Stomach (tissue), 9 donors: ENCODE data around the gene CMTM2. TPM values are rescaled to one million over a fixed set of nuclear protein-coding genes. Genes with fewer than 3 reads are reported as not detected.

Source experiments
- DNase-seq, 2 donors: peaks; one replicate each; pipeline versions ENCODE4 v3.0.0 to v3.0.0-alpha.2; 2013 to 2019
- H3K27ac ChIP-seq, 5 donors: fragments of 200-600 bp in 4 of 5; sonication (generic) in 4 of 5; one replicate each; pipeline ENCODE4 v1.5.1; 2013 to 2019; ENCODE audit warnings: mild to moderate bottlenecking in 1 of 5, moderate library complexity in 1 of 5
- H3K27me3 ChIP-seq, 3 donors: fragments of 200-600 bp; sonication (generic); one replicate each; pipeline ENCODE4 v1.5.1; 2017 to 2019; ENCODE audit warnings: mixed run types in 1 of 3
- H3K36me3 ChIP-seq, 4 donors: fragments of 200-600 bp; sonication (generic); 1 replicate in 3 of 4; 2 replicates in 1 of 4; pipeline ENCODE4 v1.5.1; 2016 to 2019
- H3K4me1 ChIP-seq, 4 donors: fragments of 200-600 bp; sonication (generic); one replicate each; pipeline ENCODE4 v1.5.1; 2016 to 2019
- H3K4me3 ChIP-seq, 4 donors: fragments of 200-600 bp; sonication (generic) in 3 of 4; one replicate each; pipeline ENCODE4 v1.5.1; 2016 to 2019; ENCODE audit warnings: mild to moderate bottlenecking in 1 of 4
- H3K9me3 ChIP-seq, 4 donors: fragments of 200-600 bp; sonication (generic); one replicate each; pipeline ENCODE4 v1.5.1; 2016 to 2019
- CTCF ChIP-seq, 7 experiments: fragments of 450-650 bp in 4 of 7; fragments of 200-600 bp in 3 of 7; sonication (generic) in 3 of 7; IDR thresholded peaks; one replicate each; pipeline ENCODE4 v1.5.1; 2016 to 2019; ENCODE audit warnings: antibody characterized with exemption in 7 of 7, control low read depth in 2 of 7, mild to moderate bottlenecking in 1 of 7
- EP300 ChIP-seq: sonication (generic); formaldehyde crosslinking; IDR thresholded peaks from one replicate; pipeline ENCODE4 v1.6.1; 2017; ENCODE audit warnings: antibody characterized with exemption
- POLR2A ChIP-seq, 4 donors: fragments of 450-650 bp; IDR thresholded peaks; one replicate each; pipeline ENCODE4 v1.6.1; 2016; ENCODE audit warnings: antibody characterized with exemption in 4 of 4, control low read depth in 2 of 4, mild to moderate bottlenecking in 1 of 4, moderate library complexity in 1 of 4
- POLR2AphosphoS5 ChIP-seq, 3 donors: sonication (generic); formaldehyde crosslinking; IDR thresholded peaks; one replicate each; pipeline ENCODE4 v1.6.1; 2016; ENCODE audit warnings: antibody characterized with exemption in 3 of 3
- WGBS, 5 donors: extraction: QIAGEN DNeasy Blood & Tissue Kit in 3 of 5; methylation state at CpG; one replicate each; pipeline versions ENCODE4 v1.1.5 to v1.1.7; 2013 to 2018; 5-methylcytosine and 5-hydroxymethylcytosine counted together
- intact Hi-C: fragments of 100-400 bp; cut with DNase I; formaldehyde crosslinking; loops from one replicate; pipeline ENCODE4 v1.15.1; 2023; ENCODE audit warnings: low total_unique reads
- polyA plus RNA-seq, 3 donors: library from polyadenylated mRNA; stranded (reverse); fragments of 200-250 nt; gene quantifications; one replicate each; pipeline ENCODE4 v1.2.3, GENCODE V29; 2013
- total RNA-seq, 5 donors: library from RNA; depleted of rRNA; stranded (reverse); fragments of >200 nt; gene quantifications; one replicate each; pipeline versions ENCODE4 v1.1.0 to v1.2.3, GENCODE V29; 2014 to 2016
- donor health status: healthy with polysubstance abuse.
- donor health status: Bipolar disorder and iron deficiency.
- donor health status: healthy.

Gene CMTM2
- total and polyA plus RNA-seq, 8 donors: 0.48 to 0.50 TPM; not detected in 6

GRCh38 chr16:66551788-66552285, 27.4 kb upstream of the CMTM2 start:
- no peak for TF ChIP-seq EP300
- no peak for TF ChIP-seq POLR2A (IDR thresholded peaks at IDR 0.05)
- Histone ChIP-seq H3K4me1 (peaks cover 30 to 84% (median 55%) of the 10 kb centered on the region in 4 donors), H3K36me3 (peaks cover 0 to 12% (median 5%) of the 10 kb centered on the region in 4 donors), H3K27me3 (no peaks in the 10 kb centered on the region), H3K27ac (peak overlapping the region; percentile 88 to 99 (median 93)), H3K9me3 (no peaks in the 10 kb centered on the region), H3K4me3 (peak overlapping the region; percentile 58 to 75 (median 62))
- no peak for DNase-seq
- WGBS, 5 donors: 30 to 44% (median 41%) methylated on average over 8 of the region's 8 CpGs
- intact Hi-C loops: no loop called here

GRCh38 chr16:66552286-66553177, 26.7 kb upstream of the CMTM2 start, which contains the start of gene CKLF:
TSS of gene CKLF (plus strand) at chr16:66552576. CDS start at chr16:66552716, 140 bp downstream.
- 3 to 8% (median 6%) methylated on average over 57 to 63 of the region's 63 CpGs for WGBS, 5 donors

GRCh38 chr16:66553223-66553622, 26.0 kb upstream of the CMTM2 start:
- TF ChIP-seq POLR2A (IDR thresholded peaks at IDR 0.05): no peak
- TF ChIP-seq POLR2AphosphoS5 (IDR thresholded peaks at IDR 0.05): peak in 1 of 3 donors; percentile 13
- DNase-seq: peak; percentile 29 to 35
- Histone ChIP-seq H3K4me3 (peak overlapping the region; percentile 58 to 75 (median 62)), H3K36me3 (peaks cover 3 to 9% (median 7%) of the 10 kb centered on the region in 4 donors), H3K4me1 (peaks cover 30 to 71% (median 52%) of the 10 kb centered on the region in 4 donors), H3K27me3 (no peaks in the 10 kb centered on the region), H3K27ac (peak overlapping the region; percentile 67 to 99 (median 93)), H3K9me3 (no peaks in the 10 kb centered on the region)
- WGBS, 5 donors: 15 to 33% (median 23%) methylated on average over 8 of the region's 8 CpGs
- intact Hi-C loops: no loop called here

More at GRCh38 chr16:66552286-66553177, 26.7 kb upstream of the CMTM2 start, which contains the start of gene CKLF:
- TF ChIP-seq POLR2AphosphoS5 (IDR thresholded peaks at IDR 0.05) (peak; percentile 83 to 94 (median 90)), EP300 (no peak), CTCF (IDR thresholded peaks at IDR 0.05) (no peak)
- no peaks in the 10 kb centered on the region for H3K27me3 ChIP-seq
- H3K9me3 ChIP-seq: no peaks in the 10 kb centered on the region
- intact Hi-C loops: no loop called here
- peak within 1 kb of the TSS; percentile 58 to 75 (median 62) for H3K4me3 ChIP-seq
- peak; percentile 95 to 97 for DNase-seq
- H3K4me1 ChIP-seq: peaks cover 30 to 78% (median 55%) of the 10 kb centered on the region in 4 donors
- peaks cover 0 to 10% (median 6%) of the 10 kb centered on the region in 4 donors for H3K36me3 ChIP-seq
- peak within 1 kb of the TSS; percentile 88 to 99 (median 93) for H3K27ac ChIP-seq

- DNase-seq: no peak
- Histone ChIP-seq H3K4me3 (peak overlapping the region in 3 of 4 donors; percentile 58 to 75 (median 60)), H3K27ac (peak overlapping the region in 3 of 5 donors; percentile 93 to 99 (median 94)), H3K4me1 (peaks cover 22 to 65% (median 47%) of the 10 kb centered on the region in 4 donors), H3K27me3 (no peaks in the 10 kb centered on the region), H3K36me3 (peaks cover 3 to 15% (median 11%) of the 10 kb centered on the region in 4 donors), H3K9me3 (no peaks in the 10 kb centered on the region)
- TF ChIP-seq EP300: no peak
- no peak for TF ChIP-seq POLR2AphosphoS5 (IDR thresholded peaks at IDR 0.05)
- no peak for TF ChIP-seq CTCF (IDR thresholded peaks at IDR 0.05)
- TF ChIP-seq POLR2A (IDR thresholded peaks at IDR 0.05): no peak
- WGBS, 5 donors: 84 to 92% (median 86%) methylated on average over 3 of the region's 3 CpGs
- intact Hi-C loops: no loop called here
Measured at GRCh38 chr16:66554021-66554420, 25.2 kb upstream of the CMTM2 start.

- no peak for DNase-seq
- H3K4me3 ChIP-seq: peak overlapping the region in 3 of 4 donors; percentile 58 to 75 (median 60)
- H3K36me3 ChIP-seq: peaks cover 3 to 17% (median 14%) of the 10 kb centered on the region in 4 donors
- H3K27me3 ChIP-seq: no peaks in the 10 kb centered on the region
- TF ChIP-seq EP300: no peak
- TF ChIP-seq POLR2AphosphoS5 (IDR thresholded peaks at IDR 0.05): no peak
- TF ChIP-seq POLR2A (IDR thresholded peaks at IDR 0.05): no peak
- TF ChIP-seq CTCF (IDR thresholded peaks at IDR 0.05): no peak
- intact Hi-C loops: no loop called here
- no peaks in the 10 kb centered on the region for H3K9me3 ChIP-seq
- peaks cover 19 to 66% (median 43%) of the 10 kb centered on the region in 4 donors for H3K4me1 ChIP-seq
- no peak overlapping the region for H3K27ac ChIP-seq
- 86 to 94% (median 89%) methylated on average over 6 of the region's 6 CpGs for WGBS, 5 donors
Measured at GRCh38 chr16:66554495-66554894, 24.8 kb upstream of the CMTM2 start.
